SK-N-SH (cell line): Measurements from ENCODE around the gene POLDIP3. TPM values are rescaled to one million over a fixed set of nuclear protein-coding genes. Genes with fewer than 3 reads are reported as not detected.

Source experiments
- CTCF ChIA-PET: fragments of 300-600, 350-600 bp; formaldehyde crosslinking; extraction: SDS; loops from one replicate; lab custom pipeline; 2021; lab: Yijun Ruan, JAX
- POLR2A ChIA-PET: fragments of 350-600 bp; sonication (Branson Sonifier 250); formaldehyde crosslinking; extraction: SDS; loops from one replicate; lab custom pipeline; 2020; ENCODE audit warnings: antibody characterized with exemption, inconsistent platforms; lab: Yijun Ruan, JAX
- DNase-seq: peaks from one replicate; pipeline ENCODE4 v3.0.0; 2012
- H2AFZ ChIP-seq: fragments of 200-600 bp; sonication (generic); 2 replicates; pipeline ENCODE4 v1.8.1; 2016; ENCODE audit warnings: antibody characterized with exemption, mild to moderate bottlenecking, low read depth
- H3F3A ChIP-seq: fragments of 200-600 bp; sonication (generic); replicated peaks from 2 replicates; pipeline ENCODE3; 2016; ENCODE audit warnings: antibody characterized with exemption, mild to moderate bottlenecking; ENCODE audit not compliant: insufficient read depth
- H3K27ac ChIP-seq, 2 experiments: fragments of 200-500 bp in 1 of 2; fragments of 200-600 bp in 1 of 2; sonication (Bioruptor generic) in 1 of 2; sonication (generic), shearing (Covaris generic) in 1 of 2; 2 replicates each; pipeline versions ENCODE4 v1.5.1 to v1.6.1; 2014 to 2016; ENCODE audit warnings: low read depth in 2 of 2, inconsistent platforms in 1 of 2, low read length in 1 of 2, mild to moderate bottlenecking in 1 of 2, mixed read lengths in 1 of 2
- H3K27me3 ChIP-seq: fragments of 200-600 bp; sonication (generic), shearing (Covaris generic); 2 replicates; pipeline ENCODE4 v1.6.1; 2016; ENCODE audit warnings: mixed run types; ENCODE audit not compliant: insufficient read depth
- H3K36me3 ChIP-seq, 2 experiments: fragments of 200-500 bp in 1 of 2; fragments of 200-600 bp in 1 of 2; sonication (Bioruptor generic) in 1 of 2; sonication (generic) in 1 of 2; replicated peaks in 1 of 2; 2 replicates each; pipeline versions ENCODE3 to v1.5.1; 2014 to 2016; ENCODE audit warnings: low read length in 1 of 2, mild to moderate bottlenecking in 1 of 2; ENCODE audit not compliant: insufficient read depth in 2 of 2, control insufficient read depth in 1 of 2
- H3K4me1 ChIP-seq, 2 experiments: fragments of 200-500 bp in 1 of 2; fragments of 200-600 bp in 1 of 2; sonication (Bioruptor generic) in 1 of 2; sonication (generic), shearing (Covaris generic) in 1 of 2; 2 replicates each; pipeline versions ENCODE4 v1.5.1 to v1.6.1; 2014 to 2016; ENCODE audit warnings: low read depth in 1 of 2, low read length in 1 of 2, mixed run types in 1 of 2; ENCODE audit not compliant: insufficient read depth in 2 of 2, control insufficient read depth in 1 of 2
- H3K4me2 ChIP-seq: fragments of 200-600 bp; sonication (generic), shearing (Covaris generic); 2 replicates; pipeline ENCODE4 v1.6.1; 2017; ENCODE audit warnings: mixed run types
- H3K4me3 ChIP-seq, 2 experiments: fragments of 200-500 bp in 1 of 2; fragments of 200-600 bp in 1 of 2; sonication (Bioruptor generic) in 1 of 2; sonication (generic), shearing (Covaris generic) in 1 of 2; 2 replicates each; pipeline versions ENCODE4 v1.5.1 to v1.8.1; 2014 to 2016; ENCODE audit warnings: low read depth in 2 of 2, inconsistent platforms in 1 of 2, low read length in 1 of 2, mild to moderate bottlenecking in 1 of 2, mixed read lengths in 1 of 2, moderate library complexity in 1 of 2
- H3K79me2 ChIP-seq: fragments of 200-600 bp; sonication (generic); 2 replicates; pipeline ENCODE4 v1.8.1; 2017; ENCODE audit warnings: mild to moderate bottlenecking; ENCODE audit not compliant: insufficient read depth
- H3K9ac ChIP-seq: fragments of 200-600 bp; sonication (generic); 2 replicates; pipeline ENCODE4 v1.6.1; 2017; ENCODE audit warnings: mixed run types
- H3K9me2 ChIP-seq: fragments of 200-600 bp; sonication (generic); 2 replicates; pipeline ENCODE4 v1.6.1; 2017; ENCODE audit warnings: mixed run types
- H3K9me3 ChIP-seq: fragments of 200-600 bp; sonication (generic); 2 replicates; pipeline ENCODE4 v1.6.1; 2017; ENCODE audit warnings: mixed run types, mild to moderate bottlenecking, moderate library complexity
- H4K20me1 ChIP-seq: fragments of 200-600 bp; sonication (generic); 2 replicates; pipeline ENCODE4 v1.6.1; 2017; ENCODE audit warnings: mild to moderate bottlenecking, mixed run types; ENCODE audit not compliant: insufficient read depth
- ELF1 ChIP-seq: IDR thresholded peaks from 2 replicates; pipeline ENCODE4 v1.4.0; 2012
- EZH2phosphoT487 ChIP-seq: fragments of 200-600 bp; sonication (generic); IDR thresholded peaks from 2 replicates; pipeline ENCODE4 v1.6.1; 2017; ENCODE audit warnings: low read depth, mixed run types, mild to moderate bottlenecking, antibody characterized with exemption, moderate library complexity, borderline replicate concordance
- GATA2 ChIP-seq: sonication (generic); formaldehyde crosslinking; IDR thresholded peaks from 2 replicates; pipeline ENCODE4 v1.5.0; 2020; ENCODE audit warnings: mild to moderate bottlenecking, missing genetic modification reagents
- JUND ChIP-seq: IDR thresholded peaks from 2 replicates; pipeline ENCODE4 v1.4.0; 2012
- MEF2A ChIP-seq: IDR thresholded peaks from 2 replicates; pipeline ENCODE4 v1.4.0; 2012; ENCODE audit warnings: low read depth, borderline replicate concordance
- RXRA ChIP-seq: IDR thresholded peaks from 2 replicates; pipeline ENCODE4 v1.4.0; 2012; ENCODE audit warnings: low read depth, mild to moderate bottlenecking, borderline replicate concordance
- TEAD4 ChIP-seq: IDR thresholded peaks from 2 replicates; pipeline ENCODE4 v1.4.0; 2012; ENCODE audit warnings: mild to moderate bottlenecking, borderline replicate concordance; ENCODE audit not compliant: insufficient read depth
- YY1 ChIP-seq: IDR thresholded peaks from 2 replicates; pipeline ENCODE4 v1.4.0; 2012; ENCODE audit warnings: low read depth, mild to moderate bottlenecking
- WGBS: methylation state at CpG from one replicate; pipeline ENCODE4 v1.1.6; 2017; ENCODE audit warnings: low lambda C conversion rate; 5-methylcytosine and 5-hydroxymethylcytosine counted together
- polyA plus RNA-seq, 3 experiments: library from polyadenylated mRNA; depleted of rRNA; stranded (reverse); fragments of >200 nt; gene quantifications; 2 replicates each; pipeline ENCODE4 v1.2.3, GENCODE V29; 2012
- TF ChIP-seq, protein P1 (sequence below): fragments of 200-600 bp; sonication (generic); IDR thresholded peaks from 2 replicates; pipeline ENCODE4 v1.6.1; 2017; ENCODE audit warnings: antibody characterized with exemption, mild to moderate bottlenecking, moderate library complexity
- TF ChIP-seq, protein P2 (sequence below): IDR thresholded peaks from 2 replicates; pipeline ENCODE4 v1.4.0; 2012; ENCODE audit warnings: low read depth
- TF ChIP-seq, protein P3 (sequence below): IDR thresholded peaks from 2 replicates; pipeline ENCODE4 v1.6.1; 2012; ENCODE audit warnings: mild to moderate bottlenecking, low read depth, low read length, moderate library complexity
- TF ChIP-seq, protein P4 (sequence below): IDR thresholded peaks from 2 replicates; pipeline ENCODE4 v1.4.0; 2012; ENCODE audit warnings: low read depth, borderline replicate concordance

POLDIP3 gene
- polyA plus RNA-seq, 1 of the 3 experiments (the other 2 are of a cell fraction) = 18.8 TPM

DNA sequence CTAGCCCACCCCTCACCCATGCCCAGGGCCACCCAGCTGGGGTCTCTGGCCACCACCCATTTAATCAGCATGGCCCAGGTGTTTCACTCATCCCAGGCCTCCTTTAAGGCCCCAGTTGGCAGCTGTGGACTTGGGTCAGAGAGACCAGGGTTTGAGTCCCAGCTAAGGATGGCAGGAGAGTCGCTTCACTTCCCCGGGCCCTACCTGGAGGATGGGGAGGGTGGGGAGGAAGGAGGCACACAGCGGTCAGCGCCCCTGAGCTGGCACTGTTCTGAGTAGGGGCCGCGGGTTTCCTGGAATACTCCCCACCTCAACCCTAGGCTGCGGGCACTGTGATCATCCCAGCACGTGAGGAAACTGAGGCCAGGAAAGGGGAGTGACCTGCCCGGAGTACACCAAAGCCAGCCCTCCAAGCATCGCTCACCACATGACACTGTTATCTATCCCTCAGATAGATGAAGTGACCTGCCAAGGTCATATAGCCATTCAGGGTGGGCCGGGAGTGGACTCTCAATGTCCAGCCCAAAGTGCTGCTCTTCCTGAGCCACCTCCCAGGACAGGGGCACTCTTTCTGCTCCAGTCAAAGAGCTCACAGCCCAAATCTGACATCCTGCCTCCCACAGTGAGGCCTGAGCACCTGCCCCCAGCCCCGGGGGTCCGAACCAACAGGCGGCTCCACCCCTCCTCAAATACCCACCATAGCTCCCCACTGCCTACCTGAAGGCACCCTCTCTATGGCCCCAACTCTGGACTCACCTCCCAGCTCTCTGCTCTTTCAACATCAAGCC, 29.1 kb upstream of the POLDIP3 start:
- DNase-seq = no peak
- H3K79me2 ChIP-seq = peaks cover 85% of the 10 kb centered on the region
- no peak overlapping the region for H3K4me3 ChIP-seq
- peaks cover 6% of the 10 kb centered on the region; the same call in 1 of the 2 replicates for H4K20me1 ChIP-seq
- no peaks in the 10 kb centered on the region for H3K27me3 ChIP-seq
- CTCF ChIA-PET = interaction anchor here (1.6 kb wide), 1 partner anchor 15 kb away, joined by 5 read pairs; no protein-coding TSS in a partner anchor
- H3K9me3 ChIP-seq = no peaks in the 10 kb centered on the region
- H3K4me1 ChIP-seq = peaks cover 0 to 6% of the 10 kb centered on the region in 2 experiments; a peak in 1 of 4 replicates
- POLR2A ChIA-PET = interaction anchor here (1.0 kb wide), 1 partner anchor 28 kb away, joined by 3 read pairs; no protein-coding TSS in a partner anchor
- H3K36me3 ChIP-seq = no peaks in the 10 kb centered on the region
- no peak overlapping the region for H3K27ac ChIP-seq
- no peaks in the 10 kb centered on the region for H3F3A ChIP-seq
- WGBS = 90% methylated on average over 2 of the region's 14 CpGs
- H3K9ac ChIP-seq = no peak overlapping the region
- H3K9me2 ChIP-seq = no peaks in the 10 kb centered on the region
- no peak overlapping the region for H2AFZ ChIP-seq
- no peak overlapping the region for H3K4me2 ChIP-seq
- TF ChIP-seq MEF2A (no peak), ELF1 (no peak), GATA2 (no peak), TEAD4 (no peak)
- TF ChIP-seq, protein P1, sequence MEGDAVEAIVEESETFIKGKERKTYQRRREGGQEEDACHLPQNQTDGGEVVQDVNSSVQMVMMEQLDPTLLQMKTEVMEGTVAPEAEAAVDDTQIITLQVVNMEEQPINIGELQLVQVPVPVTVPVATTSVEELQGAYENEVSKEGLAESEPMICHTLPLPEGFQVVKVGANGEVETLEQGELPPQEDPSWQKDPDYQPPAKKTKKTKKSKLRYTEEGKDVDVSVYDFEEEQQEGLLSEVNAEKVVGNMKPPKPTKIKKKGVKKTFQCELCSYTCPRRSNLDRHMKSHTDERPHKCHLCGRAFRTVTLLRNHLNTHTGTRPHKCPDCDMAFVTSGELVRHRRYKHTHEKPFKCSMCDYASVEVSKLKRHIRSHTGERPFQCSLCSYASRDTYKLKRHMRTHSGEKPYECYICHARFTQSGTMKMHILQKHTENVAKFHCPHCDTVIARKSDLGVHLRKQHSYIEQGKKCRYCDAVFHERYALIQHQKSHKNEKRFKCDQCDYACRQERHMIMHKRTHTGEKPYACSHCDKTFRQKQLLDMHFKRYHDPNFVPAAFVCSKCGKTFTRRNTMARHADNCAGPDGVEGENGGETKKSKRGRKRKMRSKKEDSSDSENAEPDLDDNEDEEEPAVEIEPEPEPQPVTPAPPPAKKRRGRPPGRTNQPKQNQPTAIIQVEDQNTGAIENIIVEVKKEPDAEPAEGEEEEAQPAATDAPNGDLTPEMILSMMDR = no peak
- TF ChIP-seq, protein P2, sequence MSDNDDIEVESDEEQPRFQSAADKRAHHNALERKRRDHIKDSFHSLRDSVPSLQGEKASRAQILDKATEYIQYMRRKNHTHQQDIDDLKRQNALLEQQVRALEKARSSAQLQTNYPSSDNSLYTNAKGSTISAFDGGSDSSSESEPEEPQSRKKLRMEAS = no peak
- TF ChIP-seq, all 33 proteins: peak for 0

DNA sequence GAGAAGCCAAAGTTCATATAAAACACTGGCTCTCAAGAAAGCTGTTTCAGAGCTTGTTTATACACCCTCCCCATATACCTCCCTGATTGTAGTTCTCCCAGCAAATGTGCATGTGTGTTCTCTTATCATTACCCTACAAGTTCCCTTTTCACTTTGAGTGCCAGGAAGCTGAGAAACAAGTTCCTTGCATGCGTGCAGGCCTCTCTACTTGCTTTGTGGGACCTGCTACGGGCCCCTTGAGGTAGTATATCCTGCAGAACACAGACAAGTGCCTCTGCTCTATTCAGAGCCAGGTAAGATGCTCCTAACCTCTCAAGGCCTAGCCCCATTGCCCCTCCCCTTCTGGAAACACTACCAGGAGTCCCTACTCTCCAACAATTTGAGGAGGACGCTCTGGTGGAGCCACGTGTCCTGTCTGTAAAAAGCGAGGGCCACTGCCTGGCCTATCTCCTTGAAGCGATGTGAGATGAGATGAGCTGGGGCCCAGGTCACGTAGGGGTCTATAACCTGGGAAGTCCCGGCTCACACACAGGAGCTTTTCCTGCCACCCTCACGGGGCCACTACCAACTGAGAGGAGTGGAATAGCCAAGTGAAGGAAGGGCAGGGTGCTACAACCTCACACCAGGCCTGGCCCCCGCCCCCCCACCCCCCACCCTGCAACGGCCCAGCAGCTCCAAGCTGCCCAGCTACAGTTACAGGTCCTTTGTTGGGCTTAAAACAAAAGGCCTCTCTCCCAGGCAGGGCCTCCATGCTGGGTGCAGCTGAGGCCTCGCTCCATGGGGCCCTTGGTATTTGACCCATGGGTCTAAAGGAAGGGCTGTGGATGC, 28.3 kb upstream of the POLDIP3 start:
- ChIA-PET CTCF (interaction anchor here (1.6 kb wide), 1 partner anchor 14 kb away, joined by 5 read pairs; no protein-coding TSS in a partner anchor), POLR2A (interaction anchor here (0.5 kb wide), 1 partner anchor 181 kb away, joined by 4 read pairs; no protein-coding TSS in a partner anchor)
- 79% methylated on average over 8 of the region's 12 CpGs for WGBS
- H2AFZ ChIP-seq = no peak overlapping the region
- no peak overlapping the region for H3K4me2 ChIP-seq
- no peak for DNase-seq
- no peak overlapping the region for H3K9ac ChIP-seq
- no peaks in the 10 kb centered on the region for H3K36me3 ChIP-seq
- no peaks in the 10 kb centered on the region for H3K27me3 ChIP-seq
- H3F3A ChIP-seq = no peaks in the 10 kb centered on the region
- no peak overlapping the region for H3K27ac ChIP-seq
- H3K9me3 ChIP-seq = no peaks in the 10 kb centered on the region
- H3K9me2 ChIP-seq = no peaks in the 10 kb centered on the region
- peaks cover 0 to under 1% of the 10 kb centered on the region in 2 experiments; a peak in 1 of 4 replicates for H3K4me1 ChIP-seq
- H3K79me2 ChIP-seq = peaks cover 85% of the 10 kb centered on the region
- peaks cover 6% of the 10 kb centered on the region; the same call in 1 of the 2 replicates for H4K20me1 ChIP-seq
- H3K4me3 ChIP-seq = no peak overlapping the region
- TF ChIP-seq RXRA (no peak), EZH2phosphoT487 (no peak), JUND (no peak), YY1 (no peak), GATA2 (no peak)
- TF ChIP-seq, protein P3, sequence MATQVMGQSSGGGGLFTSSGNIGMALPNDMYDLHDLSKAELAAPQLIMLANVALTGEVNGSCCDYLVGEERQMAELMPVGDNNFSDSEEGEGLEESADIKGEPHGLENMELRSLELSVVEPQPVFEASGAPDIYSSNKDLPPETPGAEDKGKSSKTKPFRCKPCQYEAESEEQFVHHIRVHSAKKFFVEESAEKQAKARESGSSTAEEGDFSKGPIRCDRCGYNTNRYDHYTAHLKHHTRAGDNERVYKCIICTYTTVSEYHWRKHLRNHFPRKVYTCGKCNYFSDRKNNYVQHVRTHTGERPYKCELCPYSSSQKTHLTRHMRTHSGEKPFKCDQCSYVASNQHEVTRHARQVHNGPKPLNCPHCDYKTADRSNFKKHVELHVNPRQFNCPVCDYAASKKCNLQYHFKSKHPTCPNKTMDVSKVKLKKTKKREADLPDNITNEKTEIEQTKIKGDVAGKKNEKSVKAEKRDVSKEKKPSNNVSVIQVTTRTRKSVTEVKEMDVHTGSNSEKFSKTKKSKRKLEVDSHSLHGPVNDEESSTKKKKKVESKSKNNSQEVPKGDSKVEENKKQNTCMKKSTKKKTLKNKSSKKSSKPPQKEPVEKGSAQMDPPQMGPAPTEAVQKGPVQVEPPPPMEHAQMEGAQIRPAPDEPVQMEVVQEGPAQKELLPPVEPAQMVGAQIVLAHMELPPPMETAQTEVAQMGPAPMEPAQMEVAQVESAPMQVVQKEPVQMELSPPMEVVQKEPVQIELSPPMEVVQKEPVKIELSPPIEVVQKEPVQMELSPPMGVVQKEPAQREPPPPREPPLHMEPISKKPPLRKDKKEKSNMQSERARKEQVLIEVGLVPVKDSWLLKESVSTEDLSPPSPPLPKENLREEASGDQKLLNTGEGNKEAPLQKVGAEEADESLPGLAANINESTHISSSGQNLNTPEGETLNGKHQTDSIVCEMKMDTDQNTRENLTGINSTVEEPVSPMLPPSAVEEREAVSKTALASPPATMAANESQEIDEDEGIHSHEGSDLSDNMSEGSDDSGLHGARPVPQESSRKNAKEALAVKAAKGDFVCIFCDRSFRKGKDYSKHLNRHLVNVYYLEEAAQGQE = no peak
- TF ChIP-seq, protein P1 = no peak
- TF ChIP-seq, protein P4, sequence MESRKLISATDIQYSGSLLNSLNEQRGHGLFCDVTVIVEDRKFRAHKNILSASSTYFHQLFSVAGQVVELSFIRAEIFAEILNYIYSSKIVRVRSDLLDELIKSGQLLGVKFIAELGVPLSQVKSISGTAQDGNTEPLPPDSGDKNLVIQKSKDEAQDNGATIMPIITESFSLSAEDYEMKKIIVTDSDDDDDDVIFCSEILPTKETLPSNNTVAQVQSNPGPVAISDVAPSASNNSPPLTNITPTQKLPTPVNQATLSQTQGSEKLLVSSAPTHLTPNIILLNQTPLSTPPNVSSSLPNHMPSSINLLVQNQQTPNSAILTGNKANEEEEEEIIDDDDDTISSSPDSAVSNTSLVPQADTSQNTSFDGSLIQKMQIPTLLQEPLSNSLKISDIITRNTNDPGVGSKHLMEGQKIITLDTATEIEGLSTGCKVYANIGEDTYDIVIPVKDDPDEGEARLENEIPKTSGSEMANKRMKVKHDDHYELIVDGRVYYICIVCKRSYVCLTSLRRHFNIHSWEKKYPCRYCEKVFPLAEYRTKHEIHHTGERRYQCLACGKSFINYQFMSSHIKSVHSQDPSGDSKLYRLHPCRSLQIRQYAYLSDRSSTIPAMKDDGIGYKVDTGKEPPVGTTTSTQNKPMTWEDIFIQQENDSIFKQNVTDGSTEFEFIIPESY = no peak
